ENCODE measurements around the gene LIPG. TPM values are rescaled to one million over a fixed set of nuclear protein-coding genes. Genes with fewer than 3 reads are reported as not detected.
"Not testable (repeated sequence)": the region's sequence is repeated elsewhere in the genome, so short reads cannot be mapped to it uniquely, and the experiment has no call there.

Gene LIPG
- total and polyA plus RNA-seq, 9 of the 15 experiments (the other 6 are each of a cell fraction or from before 2014, with no cell fraction given), result 0.76 to 1.8 (median 1.3) TPM

DNA sequence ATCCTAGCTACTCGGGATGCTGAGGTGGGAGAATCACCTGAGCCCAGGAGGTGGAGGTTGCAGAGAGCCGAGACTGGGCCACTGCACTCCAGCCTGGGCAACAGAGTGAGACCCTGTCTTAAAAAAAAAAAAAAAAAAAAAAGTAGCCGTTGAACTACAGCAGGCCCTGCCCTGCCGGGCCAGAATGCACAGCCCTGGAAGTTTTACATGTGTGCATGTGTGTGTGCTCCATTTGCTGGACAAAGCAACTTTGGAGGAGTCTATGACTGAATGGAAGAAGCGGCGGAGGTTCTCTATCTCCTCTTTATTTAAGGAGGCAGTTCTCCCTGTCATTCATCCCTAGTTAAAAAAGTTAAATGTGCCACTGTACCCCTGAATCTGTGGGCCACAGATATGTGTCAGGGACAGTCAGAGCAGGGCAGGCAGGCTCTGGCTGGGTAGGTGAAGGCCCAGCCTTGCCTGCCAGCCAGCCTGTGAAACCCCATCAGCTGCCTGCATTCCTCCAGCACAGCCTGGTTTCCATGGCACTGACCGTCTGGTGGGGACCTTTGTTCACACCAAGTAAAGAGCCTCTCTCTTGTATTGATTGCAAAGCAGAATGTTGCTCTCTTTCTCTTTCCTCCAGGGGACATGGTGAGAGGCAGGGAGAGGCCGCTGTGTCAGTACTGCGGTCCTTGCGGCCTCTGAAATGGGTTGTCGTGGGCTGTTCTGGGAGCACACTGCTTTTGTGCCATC, 10.9 kb downstream of the LIPG start (continued):
- no peak for TF ChIP-seq ZNF165 (CRISPR knock-in tag; IDR thresholded peaks at IDR 0.05; ENCODE audit: borderline replicate concordance)
- TF ChIP-seq CGGBP1 (CRISPR knock-in tag; IDR thresholded peaks at IDR 0.05), result no peak
- TF ChIP-seq, protein P1, sequence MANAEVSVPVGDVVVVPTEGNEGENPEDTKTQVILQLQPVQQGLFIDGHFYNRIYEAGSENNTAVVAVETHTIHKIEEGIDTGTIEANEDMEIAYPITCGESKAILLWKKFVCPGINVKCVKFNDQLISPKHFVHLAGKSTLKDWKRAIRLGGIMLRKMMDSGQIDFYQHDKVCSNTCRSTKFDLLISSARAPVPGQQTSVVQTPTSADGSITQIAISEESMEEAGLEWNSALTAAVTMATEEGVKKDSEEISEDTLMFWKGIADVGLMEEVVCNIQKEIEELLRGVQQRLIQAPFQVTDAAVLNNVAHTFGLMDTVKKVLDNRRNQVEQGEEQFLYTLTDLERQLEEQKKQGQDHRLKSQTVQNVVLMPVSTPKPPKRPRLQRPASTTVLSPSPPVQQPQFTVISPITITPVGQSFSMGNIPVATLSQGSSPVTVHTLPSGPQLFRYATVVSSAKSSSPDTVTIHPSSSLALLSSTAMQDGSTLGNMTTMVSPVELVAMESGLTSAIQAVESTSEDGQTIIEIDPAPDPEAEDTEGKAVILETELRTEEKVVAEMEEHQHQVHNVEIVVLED (CRISPR knock-in tag; IDR thresholded peaks at IDR 0.05), result no peak
- no peak for TF ChIP-seq POLR2AphosphoS2 (IDR thresholded peaks at IDR 0.05; ENCODE audit: low read length)
- TF ChIP-seq ZNF354B (CRISPR knock-in tag; IDR thresholded peaks at IDR 0.05), result no peak

- no peak for FAIRE-seq
- POLR2A ChIA-PET, result no interaction called here
Observed at GRCh38 chr18:49573835-49574234, 12.0 kb downstream of the LIPG start.

GRCh38 chr18:49579041-49579440, 17.2 kb downstream of the LIPG start:
- H4K20me1 ChIP-seq (replicated peaks; ENCODE audit: control insufficient read depth, insufficient read depth, low read length); ATAC-seq; H3K9me1 ChIP-seq (ENCODE audit: control insufficient read depth, insufficient read depth, low read length); POLR2A ChIA-PET; FAIRE-seq; H2AFZ ChIP-seq (ENCODE audit: low read depth, low read length); in situ Hi-C loops (cut with MboI); DNase-seq (ENCODE audit: extremely low read depth in 1 of 4, low spot score in 3 of 4); H3K36me3 ChIP-seq (ENCODE audit: control insufficient read depth, insufficient read depth, low read length); H3K4me3 ChIP-seq; CTCF ChIA-PET (ENCODE audit: low intra/inter-chr PET ratio); H3K4me2 ChIP-seq (ENCODE audit: insufficient read depth, low read length); H3K4me1 ChIP-seq (replicated peaks in 1 of 2; ENCODE audit: control insufficient read depth in 2 of 2, insufficient read depth in 2 of 2, low read length in 2 of 2); H3K9me3 ChIP-seq (replicated peaks; ENCODE audit: control insufficient read depth, insufficient read depth, low read depth, low read length); H3K9ac ChIP-seq (ENCODE audit: insufficient read depth in 1 of 2, low read depth in 2 of 2, low read length in 2 of 2); intact Hi-C loops (cut with micrococcal nuclease); H3K27ac ChIP-seq (ENCODE audit: extremely low read depth, low read depth, low read length); H3K79me2 ChIP-seq (ENCODE audit: control insufficient read depth, insufficient read depth, low read length); BruUV-seq (replicated peaks): not testable (repeated sequence)
- WGBS (ENCODE audit: insufficient coverage, low coverage, missing lambda C conversion rate), result no CpG with 5 or more reads among the region's 2 CpGs
- H3K27me3 ChIP-seq (ENCODE audit: control insufficient read depth in 2 of 2, insufficient read depth in 2 of 2, low read length in 2 of 2), result peaks cover 0 to 24% of the 10 kb centered on the region in 2 experiments; a peak in 3 of 5 replicates

More at GRCh38 chr18:49573835-49574234, 12.0 kb downstream of the LIPG start:
- no peak for ATAC-seq
- TF ChIP-seq PURB (CRISPR knock-in tag; IDR thresholded peaks at IDR 0.05; ENCODE audit: low read depth) (no peak), KLF13 (tag; IDR thresholded peaks at IDR 0.05; ENCODE audit: borderline replicate concordance, low read depth) (no peak), ARID3A (IDR thresholded peaks at IDR 0.05; ENCODE audit: borderline replicate concordance, low read depth, low read length) (no peak), U2AF2 (optimal IDR thresholded peaks at IDR 0.05; ENCODE audit: low read depth, low read length) (no peak)
- Histone ChIP-seq H3K27ac (ENCODE audit: extremely low read depth, low read depth, low read length) (no peak overlapping the region), H4K20me1 (replicated peaks; ENCODE audit: control insufficient read depth, insufficient read depth, low read length) (no peaks in the 10 kb centered on the region), H3K4me1 (replicated peaks in 1 of 2; ENCODE audit: control insufficient read depth in 2 of 2, insufficient read depth in 2 of 2, low read length in 2 of 2) (no peaks in the 10 kb centered on the region), H3K9me3 (replicated peaks; ENCODE audit: control insufficient read depth, insufficient read depth, low read depth, low read length) (no peaks in the 10 kb centered on the region), H3K9ac (ENCODE audit: insufficient read depth in 1 of 2, low read depth in 2 of 2, low read length in 2 of 2) (no peak overlapping the region), H3K27me3 (ENCODE audit: control insufficient read depth in 2 of 2, insufficient read depth in 2 of 2, low read length in 2 of 2) (no peaks in the 10 kb centered on the region), H3K4me2 (ENCODE audit: insufficient read depth, low read length) (no peak overlapping the region), H3K36me3 (ENCODE audit: control insufficient read depth, insufficient read depth, low read length) (no peaks in the 10 kb centered on the region), H3K4me3 (no peak overlapping the region), H3K79me2 (ENCODE audit: control insufficient read depth, insufficient read depth, low read length) (no peaks in the 10 kb centered on the region), H3K9me1 (ENCODE audit: control insufficient read depth, insufficient read depth, low read length) (no peaks in the 10 kb centered on the region), H2AFZ (ENCODE audit: low read depth, low read length) (no peak overlapping the region)
- CTCF ChIA-PET (ENCODE audit: low intra/inter-chr PET ratio), result no interaction called here
- in situ Hi-C loops (cut with MboI), result no loop called here
- no peak for DNase-seq (ENCODE audit: extremely low read depth in 1 of 4, low spot score in 3 of 4)
- no TSS peak for BruUV-seq (replicated peaks)
- intact Hi-C loops (cut with micrococcal nuclease), result no loop called here
- WGBS (ENCODE audit: insufficient coverage, low coverage, missing lambda C conversion rate), result 7% methylated on average over 2 of the region's 2 CpGs

Measured in K562 (cell line).